ENCODE measurements around the gene ARHGAP10.
"Not testable (repeated sequence)": the region's sequence is repeated elsewhere in the genome, so short reads cannot be mapped to it uniquely, and the experiment has no call there.

The ARHGAP10 gene

DNA sequence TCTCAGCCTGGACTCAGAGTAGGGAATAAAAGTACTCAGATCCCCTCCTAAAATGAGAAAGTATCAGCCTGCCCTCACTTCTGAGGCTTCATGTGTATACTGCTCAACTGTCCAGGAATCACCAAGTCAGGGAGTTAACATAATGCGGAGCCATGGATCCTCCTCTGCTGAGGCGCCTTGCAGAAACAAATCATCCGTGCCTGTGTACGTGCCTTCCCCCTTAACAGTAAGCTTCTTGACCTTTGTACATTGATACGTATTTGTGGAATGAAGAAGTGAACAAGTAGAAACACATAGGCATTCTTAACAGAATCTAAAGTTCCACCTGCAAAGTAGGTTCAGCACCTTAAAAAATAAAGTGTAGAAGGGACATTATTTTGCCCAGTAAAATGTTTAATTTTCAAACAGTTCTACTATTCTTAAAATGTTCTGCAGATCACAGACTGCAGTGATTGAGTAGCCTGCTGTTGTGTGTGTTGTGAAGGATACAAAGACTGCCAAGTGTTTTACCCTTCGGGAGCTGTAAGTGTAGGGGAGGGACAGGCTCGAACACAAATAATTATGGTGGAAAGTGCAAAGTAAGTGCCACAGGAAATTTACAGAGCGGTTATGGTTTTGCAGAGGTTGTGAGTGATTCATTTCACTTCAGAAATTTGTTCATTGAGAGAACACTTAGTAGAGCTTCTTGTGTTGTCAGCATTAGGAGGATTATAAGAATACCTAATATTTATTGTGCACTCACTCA, 61.9 kb downstream of the ARHGAP10 start:
- no peak for DNase-seq (ENCODE audit: low read depth in 2 of 2)

- DNase-seq (ENCODE audit: low read depth in 2 of 2): no peak
Measured at GRCh38 chr4:147794314-147794680, 62.4 kb downstream of the ARHGAP10 start.

DNA sequence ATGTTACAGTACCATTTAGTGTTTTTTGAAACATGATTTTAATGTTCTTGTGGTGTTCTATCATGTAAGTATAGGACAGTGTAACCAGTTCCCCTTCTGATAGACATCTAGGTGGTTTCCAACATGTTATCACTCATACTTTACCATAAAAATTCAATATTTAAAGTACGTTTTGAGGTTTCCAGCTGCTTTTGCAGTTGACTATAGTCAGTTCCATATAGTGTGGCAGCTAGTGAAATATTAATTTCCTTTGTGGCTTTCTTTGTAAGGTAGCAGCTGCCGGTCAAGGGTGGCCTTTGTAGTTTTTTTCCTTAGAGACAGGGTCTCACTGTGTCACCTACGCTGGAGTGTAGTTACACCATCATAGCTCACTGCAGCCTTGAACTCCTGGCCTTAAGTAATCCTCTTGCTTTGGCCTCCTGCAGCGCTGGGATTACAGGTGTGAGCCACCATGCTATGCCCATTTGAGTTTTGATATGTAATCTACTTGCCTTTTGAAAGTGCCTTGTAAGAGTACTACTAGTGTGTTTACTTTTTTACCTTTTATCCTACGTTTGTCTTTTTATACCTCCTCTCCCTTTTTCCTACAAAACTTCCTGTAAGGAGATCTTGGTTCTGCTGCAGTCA, 63.0 kb downstream of the ARHGAP10 start:
- no peak for DNase-seq (ENCODE audit: low read depth in 2 of 2)

- DNase-seq (ENCODE audit: low read depth in 2 of 2): not testable (repeated sequence)
Measured at GRCh38 chr4:147799057-147799456, 67.2 kb downstream of the ARHGAP10 start.

DNA sequence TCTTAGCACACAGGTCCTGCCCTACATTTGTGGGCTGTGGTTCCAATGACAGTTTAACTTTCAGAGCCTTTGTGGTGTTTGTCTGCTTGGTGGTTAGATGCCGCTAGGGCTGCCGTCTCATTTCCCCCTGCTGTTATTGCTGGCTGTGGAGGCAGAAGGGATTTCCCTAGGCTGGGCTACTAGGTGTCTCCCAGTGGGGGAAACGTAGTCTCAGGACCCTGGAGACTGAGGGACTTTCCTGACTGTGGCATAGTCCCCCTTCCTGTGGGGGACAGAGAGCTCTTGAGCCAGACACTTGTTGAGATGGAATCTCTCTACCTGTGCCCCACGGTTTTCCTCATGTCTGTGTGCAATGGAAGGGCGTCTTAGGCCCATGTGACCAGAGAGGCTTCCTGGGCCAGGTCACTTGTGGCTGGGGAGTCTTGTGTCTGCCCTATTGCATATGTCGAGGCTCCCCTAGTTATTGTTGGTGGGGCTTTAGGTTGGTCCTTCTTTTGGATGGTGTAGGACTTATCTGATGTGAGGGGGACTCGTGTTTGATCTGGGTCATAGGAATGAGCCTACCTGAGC, 68.2 kb downstream of the ARHGAP10 start:
- no peak for DNase-seq (ENCODE audit: low read depth in 2 of 2)

GRCh38 chr4:147801820-147802219, 69.9 kb downstream of the ARHGAP10 start:
- no peak for DNase-seq (ENCODE audit: low read depth in 2 of 2)

GRCh38 chr4:147802346-147802745, 70.5 kb downstream of the ARHGAP10 start:
- DNase-seq (ENCODE audit: low read depth in 2 of 2): no peak

GRCh38 chr4:147805946-147806345, 74.1 kb downstream of the ARHGAP10 start:
- DNase-seq (ENCODE audit: low read depth in 2 of 2): no peak

DNA sequence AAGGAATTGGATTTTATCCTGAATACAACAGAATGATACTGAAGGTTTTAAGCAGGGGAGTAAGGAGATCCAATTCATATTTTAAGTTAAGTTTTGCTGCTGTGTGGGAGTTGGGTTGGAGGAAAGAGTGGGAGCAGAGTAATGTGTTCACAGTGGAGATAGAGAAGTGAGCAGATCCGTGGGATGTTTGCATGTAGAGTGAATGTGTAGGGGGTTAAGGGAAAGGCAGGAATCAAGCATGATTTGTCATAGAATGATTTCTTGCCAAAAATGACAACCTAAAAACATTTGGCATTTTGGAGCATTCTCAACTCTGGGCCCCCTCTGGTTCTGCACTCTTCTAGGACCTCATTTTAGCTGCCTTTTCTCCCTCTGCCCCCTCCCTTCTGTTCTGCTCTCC, 76.6 kb downstream of the ARHGAP10 start:
- DNase-seq (ENCODE audit: low read depth in 2 of 2): no peak

GRCh38 chr4:147809211-147809610, 77.3 kb downstream of the ARHGAP10 start:
- DNase-seq (ENCODE audit: low read depth in 2 of 2): no peak

- no peak for DNase-seq (ENCODE audit: low read depth in 2 of 2)
Measured at GRCh38 chr4:147811878-147812277, 80.0 kb downstream of the ARHGAP10 start.

GRCh38 chr4:147813109-147813773, 81.4 kb downstream of the ARHGAP10 start:
- no peak for DNase-seq (ENCODE audit: low read depth in 2 of 2)

DNA sequence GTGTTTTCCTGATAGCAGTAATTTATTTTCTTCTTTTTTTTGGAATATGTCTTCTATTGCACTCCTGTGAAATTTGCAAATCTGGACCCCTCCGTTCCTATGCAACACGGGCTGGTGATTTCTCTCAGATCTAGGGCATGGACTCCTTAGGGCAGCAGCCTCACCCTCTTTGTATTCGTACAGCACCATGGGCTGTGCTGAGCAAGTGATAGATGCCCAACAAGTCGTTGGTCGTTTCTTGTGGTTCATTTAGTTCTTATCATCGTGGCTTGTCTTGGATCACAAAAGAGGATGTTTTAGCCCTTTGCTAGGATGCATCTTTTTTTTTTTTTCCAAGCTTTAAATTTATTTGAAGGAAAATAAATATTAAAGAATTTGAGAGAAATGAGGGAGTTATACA, 82.1 kb downstream of the ARHGAP10 start:
- DNase-seq (ENCODE audit: low read depth in 2 of 2): no peak

- no peak for DNase-seq (ENCODE audit: low read depth in 2 of 2)
Measured at GRCh38 chr4:147814376-147814775, 82.5 kb downstream of the ARHGAP10 start.

- no peak for DNase-seq (ENCODE audit: low read depth in 2 of 2)
Measured at GRCh38 chr4:147815741-147816140, 83.9 kb downstream of the ARHGAP10 start.

- no peak for DNase-seq (ENCODE audit: low read depth in 2 of 2)
Measured at GRCh38 chr4:147816382-147817254, 84.7 kb downstream of the ARHGAP10 start.

DNA sequence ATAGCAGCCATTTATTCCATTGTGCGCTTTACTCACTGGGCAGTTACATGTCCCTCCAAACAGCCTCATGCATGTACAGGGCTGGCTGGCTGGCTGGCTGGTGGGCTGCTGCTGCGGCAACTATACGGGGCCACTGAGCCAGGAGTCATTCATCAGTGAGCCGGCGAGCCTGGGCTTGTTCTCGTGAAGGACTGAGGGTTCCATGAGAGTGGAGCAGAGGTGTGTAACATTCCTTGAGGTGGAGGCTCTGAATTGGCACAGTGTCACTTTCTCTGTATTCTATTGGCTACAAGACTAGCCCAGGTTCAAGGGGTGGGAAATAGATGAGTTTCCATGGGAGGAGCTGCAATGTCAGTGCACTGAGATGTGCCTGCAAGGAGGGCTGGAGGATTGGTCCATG, 89.1 kb downstream of the ARHGAP10 start:
- no peak for DNase-seq (ENCODE audit: low read depth in 2 of 2)

GRCh38 chr4:147821555-147821954, 89.7 kb downstream of the ARHGAP10 start:
- no peak for DNase-seq (ENCODE audit: low read depth in 2 of 2)

DNA sequence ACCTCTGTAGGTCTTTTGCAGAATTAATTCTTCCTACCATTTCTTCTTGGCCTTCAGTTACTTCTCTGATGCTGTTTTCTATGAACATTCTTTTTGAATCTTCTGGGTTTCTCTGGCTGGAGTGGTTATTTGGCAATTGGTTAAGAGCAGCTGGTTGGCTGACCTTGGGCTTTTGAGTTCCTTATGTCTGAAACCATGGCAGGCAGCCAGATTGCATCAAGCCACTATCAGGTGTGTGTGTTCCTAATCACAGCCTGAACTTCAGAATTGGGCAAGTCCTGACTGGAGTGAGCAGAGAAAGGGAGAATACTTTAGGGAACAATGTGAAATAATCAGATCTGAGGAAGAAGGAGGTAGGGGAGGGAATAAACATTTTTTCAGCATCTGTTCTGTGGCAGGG, 90.2 kb downstream of the ARHGAP10 start:
- peak in 1 of 2 experiments; percentile 42 for DNase-seq (ENCODE audit: low read depth in 2 of 2)

- DNase-seq (ENCODE audit: low read depth in 2 of 2): no peak
Measured at GRCh38 chr4:147823130-147823529, 91.2 kb downstream of the ARHGAP10 start.

DNA sequence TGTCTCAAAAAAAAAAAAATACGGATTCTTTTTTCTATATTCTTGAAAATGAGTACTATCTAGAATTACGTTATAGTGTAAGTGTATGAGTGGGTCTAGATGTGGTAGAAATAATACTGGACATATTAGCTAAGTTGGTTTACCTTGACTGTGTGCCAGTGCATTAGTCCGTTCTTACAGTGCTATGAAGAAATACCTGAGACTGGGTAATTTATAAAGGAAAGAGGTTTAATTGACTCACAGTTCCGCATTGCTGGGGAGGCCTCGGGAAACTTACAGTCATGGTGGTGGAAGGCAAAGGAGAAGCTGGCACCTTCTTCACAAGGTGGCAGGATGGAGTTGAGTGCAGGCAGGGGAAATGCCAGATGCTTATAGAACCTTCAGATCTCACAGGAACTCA, 92.4 kb downstream of the ARHGAP10 start:
- no peak for DNase-seq (ENCODE audit: low read depth in 2 of 2)

DNA sequence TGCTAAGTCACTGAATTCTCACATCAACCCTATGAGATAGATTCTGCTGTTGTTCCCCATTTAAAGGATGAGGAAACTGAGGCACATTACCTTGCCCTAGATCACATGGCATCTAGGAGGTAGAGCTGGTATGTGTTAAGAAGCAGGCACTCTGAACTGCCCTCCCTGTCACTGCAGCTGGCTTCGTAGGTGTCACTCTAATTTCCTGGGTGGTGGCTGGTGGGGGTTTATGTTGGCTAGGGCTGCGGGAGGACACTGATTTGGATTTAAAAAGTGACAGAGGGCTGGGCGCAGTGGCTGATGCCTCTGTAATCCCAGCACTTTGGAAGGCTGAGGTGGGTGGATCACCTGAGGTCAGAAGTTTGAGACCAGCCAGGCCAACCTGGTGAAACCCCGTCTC, 93.0 kb downstream of the ARHGAP10 start:
- no peak for DNase-seq (ENCODE audit: low read depth in 2 of 2)

Data from fibroblast of skin of left quadriceps (primary cell).